Coronary artery (tissue), 2 donors: ENCODE data around the gene HEMK1.

Experiments
- DNase-seq: peaks from one replicate; pipeline ENCODE4 v3.0.0-alpha.2; 2017; ENCODE audit warnings: low spot score
- H3K27ac ChIP-seq, 2 donors: fragments of 200-600 bp; sonication (generic); one replicate each; pipeline ENCODE4 v1.5.1; 2016 to 2019
- H3K4me3 ChIP-seq: fragments of 200-600 bp; sonication (generic); 2 replicates; pipeline ENCODE4 v1.5.1; 2016; ENCODE audit warnings: mild to moderate bottlenecking, moderate library complexity
- CTCF ChIP-seq: fragments of 200-600 bp; sonication (generic); IDR thresholded peaks from one replicate; pipeline ENCODE4 v1.5.1; 2019; ENCODE audit warnings: antibody characterized with exemption

Gene HEMK1

GRCh38 chr3:50624634-50625033 is 55.3 kb downstream of the HEMK1 start:
- TF ChIP-seq CTCF, result no peak
- H3K4me3 ChIP-seq, result no peak overlapping the region
- no peak for DNase-seq
- peak overlapping the region in 1 of 2 donors; percentile 51 for H3K27ac ChIP-seq

GRCh38 chr3:50625231-50626182 is 56.2 kb downstream of the HEMK1 start:
- Histone ChIP-seq H3K4me3 (no peak overlapping the region), H3K27ac (peak overlapping the region in 1 of 2 donors; percentile 7)
- no peak for TF ChIP-seq CTCF
- no peak for DNase-seq

- no peak for DNase-seq
- Histone ChIP-seq H3K4me3 (no peak overlapping the region), H3K27ac (peak overlapping the region in 1 of 2 donors; percentile 7)
- TF ChIP-seq CTCF, result no peak
Measured at GRCh38 chr3:50626401-50626800, 57.1 kb downstream of the HEMK1 start.

DNA sequence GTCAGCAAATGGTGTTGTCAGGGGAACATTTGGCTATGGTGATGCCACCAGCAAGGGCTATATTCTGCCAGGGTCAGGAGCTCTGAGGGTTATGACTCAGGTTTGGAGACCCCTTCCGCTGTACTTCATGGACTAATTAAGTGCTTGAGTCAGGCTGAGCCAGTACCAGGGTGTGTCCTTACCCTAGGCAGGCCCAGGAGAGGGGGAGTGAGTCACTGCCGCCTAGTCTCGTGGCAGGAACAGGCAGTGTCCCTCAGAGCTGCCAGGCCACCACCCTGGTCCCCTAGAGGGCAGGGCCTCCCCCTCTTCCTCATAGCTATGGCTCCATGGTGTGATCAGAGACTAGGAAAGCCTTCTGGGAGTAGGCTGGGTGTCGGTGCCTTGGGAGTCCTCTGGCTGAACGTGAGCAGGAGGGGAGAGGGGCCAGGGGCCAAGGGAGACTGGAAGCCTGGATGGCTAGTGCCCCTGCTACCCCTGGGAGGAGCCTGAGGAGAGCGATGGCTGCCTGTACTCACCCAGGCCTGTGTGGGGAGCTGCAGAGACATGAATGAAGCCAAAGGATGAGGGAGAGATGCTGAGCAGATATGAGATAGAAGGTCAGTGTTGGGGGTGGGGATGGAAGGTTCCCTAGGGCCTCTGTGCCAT is 58.2 kb downstream of the HEMK1 start:
- H3K27ac ChIP-seq, result peak overlapping the region in 1 of 2 donors; percentile 65
- DNase-seq, result no peak
- TF ChIP-seq CTCF, result no peak
- no peak overlapping the region for H3K4me3 ChIP-seq

DNA sequence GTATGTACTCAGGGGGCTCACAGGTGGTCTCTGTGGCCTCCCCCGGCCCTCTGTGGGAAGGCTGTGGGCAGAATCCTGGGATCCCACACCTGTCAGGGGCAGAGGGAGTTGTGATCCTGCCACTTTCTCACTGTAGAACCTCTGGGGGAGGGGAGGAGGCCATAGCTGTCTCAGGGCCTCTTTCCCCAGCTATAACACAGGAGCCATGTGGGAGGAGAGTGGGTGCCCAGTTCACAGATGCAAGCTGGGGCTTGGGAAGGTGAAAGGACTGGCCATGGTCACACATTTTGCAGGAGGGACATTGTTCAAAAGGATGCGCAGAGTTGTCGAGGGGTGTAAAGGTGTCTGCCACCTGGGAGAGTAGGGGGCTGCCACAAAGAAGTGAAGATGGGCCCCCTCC is 59.3 kb downstream of the HEMK1 start:
- TF ChIP-seq CTCF, result no peak
- no peak for DNase-seq
- no peak overlapping the region for H3K4me3 ChIP-seq
- no peak overlapping the region for H3K27ac ChIP-seq

GRCh38 chr3:50630394-50630793 is 61.1 kb downstream of the HEMK1 start:
- no peak for DNase-seq
- TF ChIP-seq CTCF, result no peak
- H3K27ac ChIP-seq, result no peak overlapping the region
- H3K4me3 ChIP-seq, result no peak overlapping the region
